HG02798 (cell line): ENCODE measurements around the gene AK3.

Source experiments
- ATAC-seq: cut with Tn5 transposase; IDR thresholded peaks from one replicate; pipeline ENCODE4 v1.9.1; 2021; ENCODE audit warnings: mild to moderate bottlenecking; ENCODE audit not compliant: unreplicated experiment, poor library complexity

The AK3 gene

DNA sequence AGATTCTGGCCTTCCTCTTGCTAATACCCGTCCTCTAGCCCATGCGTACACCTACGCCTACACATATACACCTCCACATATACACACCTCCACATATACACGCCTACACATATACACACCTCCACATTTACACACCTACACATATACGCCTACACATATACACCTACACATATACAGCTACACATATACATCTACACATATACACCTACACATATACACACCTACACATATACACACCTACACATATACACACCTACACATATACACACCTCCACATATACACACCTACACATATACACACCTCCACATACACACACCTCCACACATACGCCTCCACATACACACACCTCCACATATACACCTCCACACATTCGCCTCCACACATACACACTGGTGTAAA, 27.2 kb downstream of the AK3 start:
- ATAC-seq, result no peak

DNA sequence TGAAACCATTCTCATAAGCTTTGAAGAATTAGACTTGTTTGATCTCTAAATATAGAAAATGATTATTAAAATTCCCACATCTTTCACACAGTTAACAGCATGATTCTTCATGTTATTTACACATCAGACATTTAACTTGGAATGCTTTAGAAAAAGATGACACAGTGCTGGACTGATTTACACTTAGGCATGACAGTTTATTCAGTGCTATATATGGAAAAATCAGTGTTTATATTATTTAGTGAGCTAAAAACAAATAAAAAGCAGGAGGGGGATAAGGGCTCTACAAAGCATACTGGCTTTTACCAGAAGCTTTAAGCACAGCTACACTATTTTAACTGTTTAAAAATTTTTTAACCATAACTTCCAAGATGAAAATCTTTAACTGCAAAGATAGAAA, 31.6 kb downstream of the AK3 start:
- ATAC-seq, result no peak

DNA sequence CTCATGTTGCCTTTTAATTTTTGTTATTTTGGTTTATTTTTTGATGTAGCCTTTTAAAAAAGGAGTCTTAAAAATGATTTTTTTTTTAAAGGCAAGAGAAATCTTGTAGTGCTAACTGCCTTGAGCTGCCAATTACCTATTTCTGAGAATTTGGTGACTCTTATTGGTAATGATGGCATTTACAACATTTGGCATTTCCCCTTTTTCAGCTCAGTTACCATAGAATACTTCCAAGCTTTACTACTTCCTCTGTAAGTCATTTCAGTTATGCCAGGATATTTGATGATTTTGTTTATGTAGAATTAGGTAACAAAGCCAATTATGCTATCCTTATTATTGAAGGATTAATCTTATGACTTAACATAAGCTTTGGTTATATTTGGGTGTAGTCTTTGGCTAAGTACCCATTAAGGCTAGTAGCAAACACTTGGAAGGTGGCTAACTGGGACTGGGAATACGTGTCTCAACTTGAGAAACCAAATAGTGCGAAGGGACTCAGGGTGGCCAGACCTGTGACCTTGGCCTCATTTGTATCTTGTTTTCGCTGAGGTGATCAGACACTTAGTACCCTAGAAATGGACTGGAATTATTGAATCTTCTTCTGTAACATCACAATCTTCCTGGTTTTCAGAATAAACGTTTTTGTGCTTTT, 33.9 kb downstream of the AK3 start:
- ATAC-seq, result no peak

DNA sequence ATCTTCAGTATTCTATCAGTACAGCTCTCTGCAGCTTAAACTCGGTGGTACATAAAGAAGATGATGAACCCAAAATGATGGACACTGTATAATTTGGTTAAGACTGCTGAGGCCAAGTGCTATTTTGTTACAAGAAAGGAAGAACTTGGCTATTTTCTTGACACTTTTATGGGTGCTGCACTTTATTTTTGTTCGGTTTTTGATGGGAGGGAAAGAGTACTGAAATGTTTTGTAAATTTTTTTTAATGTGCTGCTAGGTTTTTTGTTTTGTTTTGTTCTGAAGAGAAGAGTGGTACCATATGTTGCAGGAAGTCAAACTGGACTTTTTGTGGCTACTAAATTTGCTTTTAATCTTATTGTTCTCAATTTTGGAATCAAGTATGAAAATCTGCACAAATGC, 35.0 kb downstream of the AK3 start:
- no peak for ATAC-seq

DNA sequence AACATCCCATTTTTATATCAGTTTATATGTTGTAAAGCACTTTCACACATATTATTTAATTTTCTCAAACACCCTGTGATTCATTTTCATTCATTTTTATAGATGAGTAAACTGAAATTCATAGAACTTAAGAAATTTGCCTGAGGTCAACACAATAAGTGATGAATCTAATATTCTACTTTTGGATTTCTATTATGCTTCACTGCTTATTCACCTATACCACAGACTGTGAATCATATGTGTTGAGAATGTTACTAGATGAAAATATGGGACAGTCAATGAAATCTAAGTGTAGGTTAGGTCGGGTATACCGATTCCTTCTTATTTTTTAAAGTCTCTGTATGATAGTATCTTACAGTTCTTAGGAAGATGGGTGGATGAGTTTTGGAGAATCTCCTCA, 36.9 kb downstream of the AK3 start:
- ATAC-seq, result no peak

DNA sequence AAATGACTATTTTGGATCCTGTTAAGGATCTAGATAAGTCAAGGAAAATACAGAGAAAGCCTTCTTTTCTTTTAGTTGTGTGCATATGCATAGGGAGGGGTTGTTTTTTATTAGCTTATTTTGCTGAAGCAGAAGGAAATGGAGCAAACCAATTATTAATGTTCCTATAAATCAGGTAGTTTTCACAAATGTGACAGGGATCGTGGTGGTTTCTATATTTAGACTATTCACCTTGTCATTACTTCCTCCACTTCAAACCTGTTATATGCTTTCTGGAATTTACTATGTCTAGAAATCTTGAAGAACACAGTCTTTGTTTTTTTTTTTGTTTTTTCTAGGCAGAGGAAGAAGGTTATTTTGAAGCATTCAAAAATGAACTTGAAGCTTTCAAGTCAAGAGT, 39.5 kb downstream of the AK3 start:
- ATAC-seq, result no peak

DNA sequence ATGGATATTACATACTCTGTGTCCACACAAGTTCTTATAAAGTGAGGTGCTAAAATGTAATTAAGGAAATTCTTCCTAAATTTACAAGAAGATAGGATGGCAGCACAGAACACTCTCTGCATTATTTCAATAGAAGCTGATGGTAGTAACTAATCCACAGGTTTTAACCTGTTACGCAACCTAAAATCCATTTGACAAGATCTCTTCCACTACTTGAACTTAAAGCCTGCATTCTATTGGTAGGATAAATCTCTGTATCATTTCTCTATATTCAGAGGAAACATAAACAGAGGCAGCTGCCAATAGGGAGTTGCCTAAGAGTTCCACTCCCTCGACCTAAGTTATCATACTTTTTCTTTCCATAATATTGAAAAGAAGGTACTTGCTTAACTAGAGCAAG, 40.1 kb downstream of the AK3 start:
- ATAC-seq, result no peak

DNA sequence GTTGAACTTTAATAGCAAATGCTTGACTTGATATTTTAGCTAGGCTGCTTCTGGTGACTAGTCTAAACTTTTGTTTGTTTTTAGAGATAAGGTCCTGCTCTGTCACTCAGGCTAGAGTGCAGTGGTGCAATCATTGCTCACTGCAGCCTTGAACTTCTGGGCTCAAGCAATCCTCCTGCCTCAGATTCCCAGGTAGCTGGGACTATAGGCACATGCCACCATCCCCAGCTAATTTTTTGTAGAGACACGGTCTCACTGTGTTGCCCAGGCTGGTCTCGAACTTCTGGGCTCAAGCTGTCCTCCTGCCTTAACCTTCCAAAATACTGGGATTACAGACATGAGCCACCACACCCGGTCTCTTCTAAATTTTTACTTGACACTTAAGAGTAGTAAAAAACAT, 40.9 kb downstream of the AK3 start:
- no peak for ATAC-seq

DNA sequence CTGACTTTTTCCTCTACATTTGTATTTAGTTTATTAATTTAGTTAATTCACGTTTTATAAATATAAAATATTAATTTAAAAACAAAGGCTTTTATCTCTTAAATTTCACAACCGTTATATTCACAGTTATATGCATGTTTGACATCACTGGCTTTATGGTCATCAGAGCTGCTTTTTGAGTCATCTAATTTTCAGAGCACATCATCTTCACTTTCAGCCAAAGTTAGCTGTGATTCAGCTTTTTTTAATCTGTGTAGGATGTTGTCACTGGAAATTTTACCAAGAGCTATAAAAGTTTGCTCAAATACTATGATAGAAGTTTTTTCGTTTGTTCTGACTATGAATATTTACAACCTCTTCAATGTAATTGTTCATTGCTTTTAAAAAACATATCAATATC, 49.2 kb downstream of the AK3 start:
- ATAC-seq, result no peak

DNA sequence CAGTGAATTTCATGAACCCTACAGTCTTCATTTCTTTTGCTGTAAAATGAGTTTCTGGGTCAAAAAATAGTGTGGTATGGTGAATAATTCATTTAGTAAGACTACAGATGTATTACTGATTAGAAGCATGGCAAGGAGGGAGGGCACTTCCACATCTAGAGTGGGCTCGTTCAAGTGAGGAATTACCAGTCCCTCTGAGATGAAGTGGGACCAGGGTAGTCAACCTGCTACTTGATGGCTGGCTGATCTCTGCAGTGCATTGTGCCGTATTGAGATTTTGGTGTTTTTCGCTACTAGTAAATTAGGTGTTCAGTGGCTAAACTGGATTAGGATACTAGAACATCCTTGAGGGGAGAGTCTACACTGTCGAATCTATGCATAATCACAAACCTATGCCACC, 50.9 kb downstream of the AK3 start:
- ATAC-seq, result peak; percentile 37

DNA sequence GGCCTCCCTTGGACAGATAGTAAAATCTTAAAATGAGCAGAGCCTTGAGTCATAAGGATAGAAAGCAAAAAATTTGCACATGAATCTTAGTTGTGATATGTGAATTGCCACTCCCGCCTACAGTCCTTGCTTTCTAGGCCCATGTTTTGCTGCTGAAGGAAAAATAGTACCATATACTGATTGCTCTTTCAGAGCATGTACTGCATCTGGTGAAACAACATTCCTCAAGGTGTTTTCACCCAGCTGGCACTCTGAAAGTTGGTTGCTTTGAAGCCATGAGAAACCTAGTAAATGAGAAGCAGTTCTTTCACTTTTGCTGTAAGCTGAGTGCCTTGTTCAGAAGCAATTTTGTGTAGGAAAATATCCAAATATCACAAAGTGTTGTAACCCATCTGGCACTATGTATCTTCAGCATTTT, 51.3 kb downstream of the AK3 start:
- peak; percentile 84 for ATAC-seq

DNA sequence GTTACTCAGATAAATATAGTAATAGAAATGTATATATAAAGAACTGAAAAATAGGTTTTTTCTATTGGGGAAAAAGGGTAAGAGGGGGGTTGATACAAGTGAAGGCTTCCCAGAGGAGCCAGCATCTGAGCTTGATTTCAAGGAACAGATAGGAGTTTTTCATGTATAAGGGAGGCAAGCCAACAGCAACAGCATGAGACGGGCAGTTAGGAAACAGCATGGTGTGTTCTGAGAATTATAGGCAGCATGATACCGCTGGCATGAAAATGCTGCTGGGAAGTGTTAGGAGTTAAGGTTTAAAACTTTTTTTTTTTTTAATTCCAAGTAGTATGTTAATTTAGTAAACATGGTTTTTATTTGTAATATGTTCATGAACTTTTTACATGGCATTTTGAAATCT, 52.0 kb downstream of the AK3 start:
- no peak for ATAC-seq

DNA sequence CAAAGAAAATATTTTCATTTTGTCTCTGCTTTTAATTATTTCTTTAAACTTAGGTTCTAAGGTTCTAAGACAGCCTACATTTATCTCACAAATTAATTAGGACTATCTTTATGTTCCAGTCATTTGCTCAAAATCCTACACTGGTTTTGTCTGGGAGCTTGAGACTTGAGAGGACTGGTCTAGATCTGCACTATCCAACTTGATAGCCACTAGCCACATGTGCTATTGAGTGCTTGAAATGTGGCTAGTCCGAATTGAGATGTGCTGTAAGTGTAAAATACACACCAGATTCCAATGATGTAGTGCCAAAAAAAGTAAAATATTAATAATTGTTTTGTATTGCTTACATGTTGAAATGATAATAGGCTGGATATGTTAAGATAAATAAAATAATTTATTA, 54.4 kb downstream of the AK3 start:
- ATAC-seq, result no peak

DNA sequence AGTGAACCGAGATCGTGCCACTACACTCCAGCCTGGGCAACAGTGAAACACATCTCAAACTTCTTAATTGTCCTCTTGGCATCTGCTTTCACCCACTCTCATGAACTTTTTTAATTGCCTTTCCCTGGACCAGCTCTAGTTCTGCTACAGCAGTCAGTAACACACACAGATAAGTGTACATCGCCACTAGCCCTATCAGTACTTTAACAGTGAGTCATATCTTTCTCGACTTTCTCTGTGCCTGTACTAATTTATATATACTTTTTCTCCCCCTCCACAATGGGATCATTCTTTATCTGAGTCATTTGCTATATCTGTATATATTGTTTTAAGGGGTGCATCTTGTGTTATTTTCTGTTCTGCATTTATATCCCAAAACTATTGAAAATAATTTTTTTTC, 54.9 kb downstream of the AK3 start:
- ATAC-seq, result no peak

DNA sequence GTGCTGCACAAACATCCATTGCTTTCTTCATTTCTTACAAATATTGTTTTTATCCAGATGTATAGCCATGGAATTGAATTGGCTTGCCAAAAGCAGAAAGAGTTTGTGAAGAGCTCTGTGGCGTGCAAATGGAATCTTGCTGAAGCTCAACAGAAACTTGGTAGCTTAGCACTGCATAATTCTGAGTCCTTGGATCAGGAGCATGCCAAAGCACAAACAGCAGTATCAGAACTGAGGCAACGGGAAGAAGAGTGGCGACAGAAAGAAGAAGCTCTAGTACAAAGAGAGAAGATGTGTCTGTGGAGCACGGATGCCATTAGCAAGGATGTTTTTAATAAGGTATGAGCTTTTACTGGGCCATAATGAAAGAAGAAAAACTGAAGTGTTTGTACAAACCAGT, 56.2 kb downstream of the AK3 start:
- no peak for ATAC-seq

DNA sequence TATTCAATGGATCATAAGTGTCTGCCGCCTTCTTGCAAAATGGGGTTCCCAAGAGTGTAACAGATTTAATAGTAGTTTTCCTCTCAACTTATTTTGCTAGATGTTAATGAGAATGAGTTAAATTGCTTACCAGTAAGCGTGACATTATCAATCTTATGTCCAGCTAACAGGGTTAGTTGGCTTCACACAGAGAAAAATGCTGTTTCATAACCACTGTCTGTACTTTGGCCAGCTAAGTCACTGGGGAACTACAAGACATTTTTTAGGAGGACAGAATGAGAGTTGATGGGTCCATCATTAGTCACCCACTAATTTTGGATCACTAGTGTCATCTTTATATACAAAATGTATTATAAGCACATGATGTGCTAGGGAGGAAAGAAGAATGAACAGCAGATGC, 60.3 kb downstream of the AK3 start:
- no peak for ATAC-seq

DNA sequence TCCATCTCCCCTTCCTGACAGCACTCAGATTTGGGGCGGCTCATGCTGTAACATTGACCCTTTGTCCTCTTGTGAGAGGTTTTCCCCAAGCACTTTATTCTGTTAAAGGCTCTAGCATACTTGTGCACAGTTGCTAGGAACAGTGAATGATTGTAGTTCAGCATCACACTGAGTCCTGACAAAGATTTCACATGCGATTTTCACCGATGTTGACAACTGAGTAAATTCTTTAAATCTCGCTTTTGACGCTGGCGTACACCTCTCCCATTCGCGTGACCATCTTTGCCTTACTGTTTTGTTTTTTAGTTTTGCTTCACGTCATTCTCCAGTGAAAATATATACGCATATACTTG, 60.9 kb downstream of the AK3 start:
- ATAC-seq, result no peak

DNA sequence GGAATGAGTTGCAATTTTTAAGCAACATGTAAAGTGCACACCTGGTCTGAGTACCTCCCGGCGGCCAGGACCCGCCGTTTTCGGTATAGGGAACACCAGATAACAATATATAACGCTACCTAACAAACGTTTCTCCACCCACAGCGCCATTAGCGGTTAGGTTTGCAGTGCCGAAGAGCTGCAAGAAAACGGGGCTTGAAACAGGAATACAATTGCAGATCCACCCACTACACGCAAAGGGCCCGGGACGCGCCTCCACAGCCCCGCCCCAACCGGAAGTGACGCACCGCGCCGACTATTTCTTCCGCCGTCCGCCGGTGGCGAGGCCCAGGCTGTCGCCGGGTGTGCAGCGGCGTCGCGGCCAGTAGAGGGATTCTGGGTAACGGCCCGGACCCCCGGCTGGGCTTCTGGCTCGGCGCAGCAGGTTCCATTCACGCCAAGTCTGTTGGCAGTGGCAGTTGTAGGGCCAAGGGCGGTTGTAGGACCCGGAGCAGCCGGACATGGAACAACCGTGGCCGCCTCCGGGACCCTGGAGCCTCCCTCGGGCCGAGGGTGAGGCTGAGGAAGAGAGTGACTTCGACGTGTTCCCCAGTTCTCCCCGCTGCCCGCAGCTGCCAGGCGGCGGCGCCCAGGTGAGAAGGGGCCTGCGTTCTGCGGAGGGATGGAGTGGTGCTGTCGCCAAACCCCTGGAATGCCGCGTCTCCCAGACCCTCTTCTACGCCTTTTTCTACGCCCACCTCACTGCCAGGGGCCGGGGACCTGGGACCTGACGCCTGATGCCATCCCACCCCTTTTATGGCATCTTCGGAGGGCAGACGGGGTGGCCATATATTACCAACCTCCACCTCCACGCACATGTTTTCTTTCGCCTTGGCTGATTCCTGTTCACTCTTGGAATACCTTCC, 61.5 kb downstream of the AK3 start, which contains the start of gene CDC37L1:
CDC37L1 (plus strand) TSS at position 302 of the 905 bp plus-strand sequence; CDS start at position 501, 199 bp downstream.
- peak; percentile 98 for ATAC-seq

DNA sequence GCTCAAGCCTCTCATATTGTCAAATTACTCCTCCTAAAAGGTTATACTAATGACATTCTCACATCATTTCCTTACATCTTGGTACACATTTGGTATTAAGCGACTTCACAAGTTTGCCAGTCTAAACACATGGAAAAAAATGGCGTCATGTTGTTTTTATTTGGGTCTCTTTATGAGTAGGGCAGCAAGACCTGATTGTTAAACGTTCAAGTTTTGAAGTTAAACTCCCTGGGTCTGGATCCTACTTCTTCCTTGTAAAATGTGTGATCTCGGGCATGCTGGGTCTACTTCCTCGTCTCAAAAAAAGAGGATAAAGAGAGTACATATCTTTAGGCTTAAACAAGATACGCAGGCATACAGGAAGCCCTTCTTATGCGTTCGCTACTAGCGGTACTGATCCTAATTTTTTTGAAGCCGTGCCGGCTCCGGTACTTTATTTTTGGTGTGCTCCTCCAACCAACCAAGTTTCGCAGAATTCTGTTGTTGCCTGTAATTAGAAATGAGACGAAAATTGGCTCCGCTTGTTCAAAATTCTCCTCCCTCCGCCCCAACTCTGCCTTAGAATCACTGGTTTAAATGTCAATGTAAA, 62.2 kb downstream of the AK3 start:
- ATAC-seq, result peak; percentile 15

DNA sequence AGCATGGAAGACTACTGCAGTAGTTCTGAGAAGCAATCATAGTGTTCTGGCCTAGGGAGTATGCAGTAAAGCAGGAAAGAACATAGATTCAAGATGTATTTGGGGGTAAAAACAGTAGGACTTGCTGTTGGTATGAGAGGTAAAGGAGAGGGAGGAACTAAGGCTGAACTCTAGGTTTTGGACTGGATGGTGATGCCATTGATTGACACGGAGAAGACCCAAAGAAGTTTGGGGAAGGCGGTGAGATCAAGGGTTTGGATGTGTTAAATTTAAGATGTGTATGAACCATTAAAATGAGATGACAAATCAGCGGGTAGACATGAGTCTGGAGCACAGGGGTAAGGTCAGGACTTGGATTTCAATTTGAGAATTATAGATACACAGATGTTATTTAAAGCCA, 63.6 kb downstream of the AK3 start:
- no peak for ATAC-seq

DNA sequence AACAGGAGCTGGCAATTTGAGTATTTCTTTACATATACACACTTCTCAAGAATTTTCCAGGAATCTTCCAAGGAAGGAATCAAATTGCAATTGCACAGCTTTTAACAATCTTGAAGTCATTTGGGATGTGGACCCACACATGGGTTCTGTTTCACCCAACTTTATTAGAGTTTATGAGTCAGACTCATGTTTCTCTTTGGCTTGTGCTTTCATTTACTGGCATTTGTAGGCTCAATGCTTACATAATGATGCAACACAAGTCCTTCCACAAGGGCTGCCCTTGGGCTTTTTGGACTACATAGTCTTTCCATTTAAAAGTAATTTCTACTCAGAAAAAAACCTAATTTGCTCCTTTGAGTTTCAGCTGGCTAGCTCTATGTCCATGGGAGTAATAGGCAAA, 66.2 kb downstream of the AK3 start:
- no peak for ATAC-seq

DNA sequence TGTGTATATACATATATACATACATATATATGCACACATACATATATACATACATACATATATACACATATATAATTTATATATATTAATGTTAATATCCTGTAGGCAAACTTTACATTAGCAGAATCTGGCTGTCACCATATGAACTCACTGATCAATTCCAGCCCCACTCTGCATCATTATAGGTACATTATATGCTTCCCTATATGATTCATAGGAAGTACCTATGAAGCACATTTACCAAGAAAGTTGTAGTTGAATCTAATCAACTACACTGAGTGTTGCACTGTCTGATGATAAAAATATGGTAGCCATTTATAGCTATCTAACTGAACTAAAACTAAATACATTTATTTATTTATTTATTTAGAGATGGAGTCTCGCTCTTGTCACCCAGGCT, 69.3 kb downstream of the AK3 start:
- no peak for ATAC-seq
